Measurements from ENCODE around the gene DCLK1. TPM values are rescaled to one million over a fixed set of nuclear protein-coding genes. Genes with fewer than 3 reads are reported as not detected.

DCLK1 gene
- total RNA-seq, 1 donor from 2014 or later = 19.3 TPM

- intact Hi-C loops (cut with DNase I) = no loop called here
- ATAC-seq = peak; percentile 49
Observed at GRCh38 chr13:36096461-36097416, 34.4 kb downstream of the DCLK1 start.

GRCh38 chr13:36094478-36094877 lies 36.7 kb downstream of the DCLK1 start:
- no peak for ATAC-seq
- no peak for DNase-seq (ENCODE audit: missing footprints)
- intact Hi-C loops (cut with DNase I) = no loop called here

More at GRCh38 chr13:36096461-36097416, 34.4 kb downstream of the DCLK1 start:
- DNase-seq (ENCODE audit: missing footprints) = no peak

- intact Hi-C loops (cut with DNase I) = no loop called here
- ATAC-seq (no peak), DNase-seq (ENCODE audit: missing footprints) (no peak)
Observed at GRCh38 chr13:36090592-36090991, 40.6 kb downstream of the DCLK1 start.

GRCh38 chr13:36089130-36089647 lies 42.0 kb downstream of the DCLK1 start:
- intact Hi-C loops (cut with DNase I) = no loop called here
- DNase-seq (ENCODE audit: missing footprints) = no peak
- no peak for ATAC-seq

GRCh38 chr13:36088463-36088862 lies 42.7 kb downstream of the DCLK1 start:
- intact Hi-C loops (cut with DNase I) = no loop called here
- DNase-seq (ENCODE audit: missing footprints) = no peak
- ATAC-seq = no peak

- intact Hi-C loops (cut with DNase I) = no loop called here
- no peak for ATAC-seq
Observed at GRCh38 chr13:36088001-36088400, 43.2 kb downstream of the DCLK1 start.

GRCh38 chr13:36086117-36086516 lies 45.1 kb downstream of the DCLK1 start:
- intact Hi-C loops (cut with DNase I) = no loop called here
- no peak for DNase-seq (ENCODE audit: missing footprints)
- ATAC-seq = no peak

More at GRCh38 chr13:36088001-36088400, 43.2 kb downstream of the DCLK1 start:
- no peak for DNase-seq (ENCODE audit: missing footprints)

- ATAC-seq (no peak), DNase-seq (ENCODE audit: missing footprints) (no peak)
Observed at GRCh38 chr13:36084131-36084530, 47.1 kb downstream of the DCLK1 start.

GRCh38 chr13:36082806-36083205 lies 48.4 kb downstream of the DCLK1 start:
- intact Hi-C loops (cut with DNase I) = no loop called here
- DNase-seq (ENCODE audit: missing footprints) = no peak
- ATAC-seq = no peak

More at GRCh38 chr13:36084131-36084530, 47.1 kb downstream of the DCLK1 start:
- intact Hi-C loops (cut with DNase I) = no loop called here

- intact Hi-C loops (cut with DNase I) = no loop called here
- no peak for DNase-seq (ENCODE audit: missing footprints)
- no peak for ATAC-seq
Observed at GRCh38 chr13:36082396-36082795, 48.8 kb downstream of the DCLK1 start.

- no peak for ATAC-seq
- no peak for DNase-seq (ENCODE audit: missing footprints)
- intact Hi-C loops (cut with DNase I) = no loop called here
Observed at GRCh38 chr13:36076211-36076610, 55.0 kb downstream of the DCLK1 start.

- intact Hi-C loops (cut with DNase I) = no loop called here
- DNase-seq (ENCODE audit: missing footprints) (no peak), ATAC-seq (no peak)
Observed at GRCh38 chr13:36074659-36075058, 56.5 kb downstream of the DCLK1 start.

GRCh38 chr13:36072152-36072935 lies 58.8 kb downstream of the DCLK1 start:
- intact Hi-C loops (cut with DNase I) = no loop called here
- ATAC-seq (no peak), DNase-seq (ENCODE audit: missing footprints) (no peak)

- DNase-seq (ENCODE audit: missing footprints) = peak; percentile 80
- intact Hi-C loops (cut with DNase I) = loop anchor here (2.0 kb wide), 1 partner anchor 60 kb away; the partner anchor contains the start of gene DCLK1
- ATAC-seq = peak; percentile 67
Observed at GRCh38 chr13:36070504-36071192, 60.5 kb downstream of the DCLK1 start.

- DNase-seq (ENCODE audit: missing footprints) (no peak), ATAC-seq (peak; percentile 84)
- intact Hi-C loops (cut with DNase I) = loop anchor here (2.0 kb wide), 1 partner anchor 61 kb away; the partner anchor contains the start of gene DCLK1
Observed at GRCh38 chr13:36069881-36070366, 61.3 kb downstream of the DCLK1 start.

- intact Hi-C loops (cut with DNase I) = no loop called here
- DNase-seq (ENCODE audit: missing footprints) (no peak), ATAC-seq (no peak)
Observed at GRCh38 chr13:36068991-36069390, 62.2 kb downstream of the DCLK1 start.

- intact Hi-C loops (cut with DNase I) = no loop called here
- DNase-seq (ENCODE audit: missing footprints) (no peak), ATAC-seq (no peak)
Observed at GRCh38 chr13:36068566-36068965, 62.6 kb downstream of the DCLK1 start.

GRCh38 chr13:36067746-36068381 lies 63.3 kb downstream of the DCLK1 start:
- ATAC-seq = no peak
- no peak for DNase-seq (ENCODE audit: missing footprints)
- intact Hi-C loops (cut with DNase I) = no loop called here

All from Right ventricle myocardium inferior (tissue), 1 donor.